RPMI7951 (cell line): ENCODE measurements around the gene THSD4. TPM values are rescaled to one million over a fixed set of nuclear protein-coding genes. Genes with fewer than 3 reads are reported as not detected.

Experiments
- total RNA-seq: library from RNA; depleted of rRNA; stranded (reverse); fragments of >200 nt; shearing (Covaris generic); gene quantifications from 2 replicates; pipeline ENCODE4 v1.2.3, GENCODE V29; 2014; rRNA removed

The THSD4 gene
- total RNA-seq, 1 experiment from 2014 or later = 25.2 TPM

Other genes starting within 250 kb of the THSD4 start
- gene THAP10, start 223.0 kb upstream of the THSD4 start, total RNA-seq = 8.4 and 9.0 TPM in 2 replicates
- gene LRRC49, start 222.6 kb upstream of the THSD4 start, total RNA-seq = 12.5 and 14.5 TPM in 2 replicates